ENCODE measurements around the gene CNOT10.

Gene CNOT10

GRCh38 chr3:32816439-32817256 is 131.7 kb downstream of the CNOT10 start:
- in situ Hi-C loops (cut with HindIII; ENCODE audit: low sequenced_read_pairs), result no loop called here

GRCh38 chr3:32817257-32817557 is 132.2 kb downstream of the CNOT10 start:
- in situ Hi-C loops (cut with HindIII; ENCODE audit: low sequenced_read_pairs), result no loop called here

GRCh38 chr3:32817558-32818228 is 132.7 kb downstream of the CNOT10 start, which contains the start of gene TRIM71:
Gene TRIM71 (plus strand): TSS chr3:32817997. CDS start chr3:32818081, 84 bp downstream.
- in situ Hi-C loops (cut with HindIII; ENCODE audit: low sequenced_read_pairs), result no loop called here

GRCh38 chr3:32818229-32818969 is 133.4 kb downstream of the CNOT10 start:
- in situ Hi-C loops (cut with HindIII; ENCODE audit: low sequenced_read_pairs), result no loop called here

- in situ Hi-C loops (cut with HindIII; ENCODE audit: low sequenced_read_pairs), result no loop called here
Observed at GRCh38 chr3:32818970-32819511, 134.1 kb downstream of the CNOT10 start.

GRCh38 chr3:32819551-32820348 is 134.8 kb downstream of the CNOT10 start:
- in situ Hi-C loops (cut with HindIII; ENCODE audit: low sequenced_read_pairs), result no loop called here

GRCh38 chr3:32820430-32820829 is 135.4 kb downstream of the CNOT10 start:
- in situ Hi-C loops (cut with HindIII; ENCODE audit: low sequenced_read_pairs), result no loop called here

GRCh38 chr3:32820971-32821685 is 136.1 kb downstream of the CNOT10 start:
- in situ Hi-C loops (cut with HindIII; ENCODE audit: low sequenced_read_pairs), result no loop called here

- in situ Hi-C loops (cut with HindIII; ENCODE audit: low sequenced_read_pairs), result no loop called here
Observed at GRCh38 chr3:32821686-32822296, 136.8 kb downstream of the CNOT10 start.

- in situ Hi-C loops (cut with HindIII; ENCODE audit: low sequenced_read_pairs), result no loop called here
Observed at GRCh38 chr3:32822609-32823498, 137.9 kb downstream of the CNOT10 start.
